GM19467 (cell line): ENCODE results near the gene PCDH9.

ENCODE experiments used
- ATAC-seq: cut with Tn5 transposase; IDR thresholded peaks from one replicate; pipeline ENCODE4 v1.9.1; 2021; ENCODE audit warnings: mild to moderate bottlenecking, moderate library complexity; ENCODE audit not compliant: unreplicated experiment

The PCDH9 gene

DNA sequence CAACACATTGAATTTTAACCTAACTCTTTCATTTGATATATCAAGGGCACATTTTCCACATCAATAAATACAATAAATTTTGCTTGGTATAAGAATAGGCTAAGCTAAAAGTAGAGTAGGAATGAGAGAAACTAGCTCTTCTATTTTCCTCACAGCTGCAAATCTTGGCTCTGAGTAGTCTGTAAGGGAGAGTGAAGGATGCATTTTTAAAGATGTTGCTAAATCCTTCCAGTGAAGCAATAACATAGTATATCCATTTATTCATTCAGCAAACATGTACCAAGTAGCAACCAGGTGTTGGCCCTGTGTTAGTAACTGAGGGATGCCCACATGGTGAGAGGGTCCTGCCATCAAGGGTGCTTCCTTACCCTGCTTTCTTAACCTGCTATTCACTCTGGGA, 799.9 kb downstream of the PCDH9 start:
- ATAC-seq = no peak

DNA sequence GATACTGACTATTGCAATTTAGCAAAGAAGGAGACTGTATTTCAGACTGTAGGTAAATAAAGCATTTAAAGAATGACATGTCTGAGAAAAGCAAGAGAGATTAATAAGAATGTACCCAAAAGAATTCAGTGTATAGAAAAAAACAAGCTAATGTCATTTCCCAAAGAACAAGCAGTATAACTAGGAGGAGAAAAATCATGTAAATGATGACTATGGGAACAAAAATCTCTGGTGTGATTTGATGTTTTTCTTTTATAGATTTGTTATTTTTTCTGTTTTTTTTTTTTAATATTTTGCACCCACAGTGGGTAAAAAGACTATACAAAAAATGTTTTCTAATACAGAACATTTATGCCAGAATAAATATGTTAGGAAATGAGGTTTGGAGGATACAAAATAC, 801.0 kb downstream of the PCDH9 start:
- no peak for ATAC-seq

DNA sequence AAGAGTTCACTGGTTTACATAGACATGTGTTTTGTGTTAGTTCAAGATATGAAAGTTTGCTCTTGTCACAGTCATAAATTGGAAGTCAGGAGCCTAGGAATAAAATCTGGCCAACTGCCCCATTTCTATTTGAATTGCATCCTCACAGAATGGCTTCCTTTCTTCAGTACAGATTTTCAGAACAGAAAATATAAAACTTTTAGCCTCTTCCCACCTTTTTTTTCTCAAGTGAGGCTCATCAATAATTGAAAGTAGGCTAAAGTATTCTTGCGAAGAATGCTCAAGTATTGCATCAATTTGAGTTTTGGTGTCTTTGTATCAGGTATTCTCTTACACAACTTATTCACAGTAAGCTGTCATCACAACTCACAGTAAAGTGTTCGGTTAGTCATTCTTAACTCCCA, 802.7 kb downstream of the PCDH9 start:
- no peak for ATAC-seq

DNA sequence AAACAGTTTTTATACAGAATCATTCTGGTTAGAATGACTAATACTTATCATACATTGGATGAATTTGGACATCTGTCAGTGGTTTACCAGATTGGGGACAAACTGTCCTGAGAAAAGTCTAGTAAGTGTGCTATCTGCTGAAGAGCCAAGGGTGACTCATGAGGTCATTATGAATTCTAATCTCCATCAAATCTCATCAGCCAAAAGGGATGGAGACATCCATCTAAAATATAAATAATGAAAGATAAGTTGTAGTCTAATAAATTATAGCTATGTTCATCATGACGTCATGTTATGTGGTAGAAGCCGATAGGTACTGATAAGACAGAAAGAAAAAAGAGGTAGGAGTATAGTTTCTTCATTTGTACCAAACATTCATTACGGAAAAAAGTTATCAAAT, 804.4 kb downstream of the PCDH9 start:
- ATAC-seq = no peak

DNA sequence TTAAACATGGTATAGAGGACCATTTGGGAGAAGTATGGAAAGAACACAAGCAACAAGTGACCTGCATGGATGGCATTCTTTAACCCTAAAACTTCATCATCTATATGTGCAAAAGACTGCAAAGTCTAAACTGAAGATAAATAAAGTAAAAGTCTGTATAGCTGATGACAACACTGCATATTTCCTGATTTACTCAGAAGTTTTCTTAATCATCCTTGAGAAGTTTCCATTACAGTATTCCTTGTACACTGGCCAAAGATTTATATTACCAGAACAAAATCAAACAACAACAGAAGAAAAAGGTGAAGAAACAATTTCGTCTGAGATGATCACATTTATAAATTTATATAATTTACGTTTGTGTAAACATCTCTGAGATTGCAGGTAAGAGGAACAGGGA, 805.7 kb downstream of the PCDH9 start:
- ATAC-seq = no peak

DNA sequence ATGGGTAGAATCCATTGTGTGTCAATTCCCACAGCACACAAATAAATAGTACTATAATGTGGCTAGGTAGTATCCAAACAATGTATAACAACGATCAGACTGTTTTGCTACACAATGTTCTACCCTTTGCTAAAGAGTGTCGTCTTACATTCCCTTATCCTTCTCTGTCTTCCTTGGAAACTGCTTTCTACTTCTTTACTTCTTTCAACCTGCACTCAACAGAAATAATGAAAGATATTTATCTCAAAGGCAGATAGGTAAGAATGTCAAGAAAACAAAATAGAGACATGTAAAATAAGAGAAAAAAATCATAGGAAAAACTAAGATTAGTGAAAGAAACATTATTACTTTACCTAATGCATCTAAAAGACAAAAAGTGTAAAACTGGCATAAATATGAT, 814.7 kb downstream of the PCDH9 start:
- no peak for ATAC-seq

DNA sequence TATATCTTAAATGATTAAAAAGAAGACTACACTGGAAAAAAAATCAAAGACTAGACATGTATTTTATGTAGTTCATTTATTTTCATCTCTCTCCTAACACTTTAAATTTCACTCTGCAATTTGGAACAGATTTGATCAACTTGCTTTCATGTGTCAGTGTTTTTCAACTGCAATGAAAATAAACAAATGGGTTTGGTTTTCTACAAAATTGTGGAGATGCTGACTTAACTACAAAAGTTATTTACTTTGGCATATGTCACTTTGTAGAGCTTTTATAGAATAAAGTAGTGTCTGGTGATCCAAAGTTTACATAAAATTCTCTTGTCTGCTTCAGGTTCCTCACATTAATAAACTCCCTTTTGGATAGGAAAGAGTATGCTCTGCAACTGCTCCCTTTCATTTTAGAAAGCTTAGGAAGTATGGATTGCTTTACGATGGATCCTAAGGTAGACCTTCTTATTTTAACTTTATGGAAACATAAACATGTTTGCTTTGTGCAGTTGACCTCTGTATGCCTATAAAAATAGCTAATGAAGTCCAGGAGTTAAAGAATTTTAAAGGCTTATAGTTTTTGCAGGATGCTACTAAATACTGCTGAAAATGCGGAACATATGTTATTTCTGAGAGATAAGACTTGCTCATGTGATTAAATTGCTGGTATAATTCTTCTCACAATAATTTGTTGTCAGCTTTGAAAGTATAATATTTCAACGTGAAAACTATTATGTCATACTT, 815.9 kb downstream of the PCDH9 start:
- ATAC-seq = no peak

DNA sequence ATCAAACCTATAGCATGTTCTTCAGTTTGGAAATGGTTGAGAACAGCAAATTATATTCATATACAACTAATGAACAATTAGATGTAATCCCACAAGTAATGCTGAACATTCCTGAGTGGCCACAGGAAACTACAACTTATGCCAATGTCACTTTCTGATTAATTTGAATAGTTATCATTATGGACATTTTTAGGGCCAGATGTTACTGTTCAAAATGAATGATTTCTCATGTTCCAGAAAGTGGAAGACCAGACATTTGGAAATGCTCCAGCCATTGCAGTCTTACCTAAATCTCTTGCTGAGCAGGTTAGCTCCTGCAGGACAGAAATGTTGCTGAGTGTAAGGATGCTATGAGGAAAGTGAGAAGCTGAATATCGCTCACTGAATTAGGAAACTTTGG, 819.8 kb downstream of the PCDH9 start:
- ATAC-seq = no peak

DNA sequence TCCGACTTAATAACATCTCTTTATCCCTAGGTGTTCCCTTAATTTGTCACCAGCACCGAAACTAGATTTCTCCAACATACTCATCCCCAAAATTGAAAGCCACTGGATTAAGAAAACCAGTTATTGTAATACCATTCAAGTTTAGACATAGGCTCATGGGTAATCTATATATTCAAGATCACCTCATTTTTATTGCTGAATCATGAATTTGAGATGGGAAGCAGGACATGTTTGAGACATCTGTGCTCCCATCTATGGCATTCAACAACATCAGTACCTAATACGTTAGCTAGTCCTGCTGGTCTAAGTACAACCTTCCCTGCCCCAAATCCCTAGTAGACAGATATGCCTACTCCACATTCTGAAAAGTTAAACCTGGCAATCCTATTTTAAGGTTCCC, 820.6 kb downstream of the PCDH9 start:
- no peak for ATAC-seq

DNA sequence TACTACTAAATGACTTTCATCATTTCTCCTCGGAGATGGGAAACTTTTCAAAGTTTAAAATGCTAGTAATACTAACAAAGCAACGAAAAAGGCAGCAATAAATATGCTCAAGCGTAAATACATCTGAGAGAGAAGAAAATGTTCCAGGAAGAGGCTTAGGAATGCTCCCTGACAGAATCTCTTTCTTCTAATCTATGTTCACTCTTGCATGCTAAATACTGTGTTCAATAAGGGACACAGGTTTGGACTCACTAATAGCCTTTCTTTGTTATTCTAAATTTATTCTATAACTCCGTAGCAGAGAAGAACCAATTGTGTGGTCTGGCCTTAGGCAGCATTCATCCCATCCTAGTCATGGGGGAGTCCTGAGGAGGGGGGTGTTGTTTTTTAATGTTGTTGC, 823.0 kb downstream of the PCDH9 start:
- ATAC-seq = no peak

DNA sequence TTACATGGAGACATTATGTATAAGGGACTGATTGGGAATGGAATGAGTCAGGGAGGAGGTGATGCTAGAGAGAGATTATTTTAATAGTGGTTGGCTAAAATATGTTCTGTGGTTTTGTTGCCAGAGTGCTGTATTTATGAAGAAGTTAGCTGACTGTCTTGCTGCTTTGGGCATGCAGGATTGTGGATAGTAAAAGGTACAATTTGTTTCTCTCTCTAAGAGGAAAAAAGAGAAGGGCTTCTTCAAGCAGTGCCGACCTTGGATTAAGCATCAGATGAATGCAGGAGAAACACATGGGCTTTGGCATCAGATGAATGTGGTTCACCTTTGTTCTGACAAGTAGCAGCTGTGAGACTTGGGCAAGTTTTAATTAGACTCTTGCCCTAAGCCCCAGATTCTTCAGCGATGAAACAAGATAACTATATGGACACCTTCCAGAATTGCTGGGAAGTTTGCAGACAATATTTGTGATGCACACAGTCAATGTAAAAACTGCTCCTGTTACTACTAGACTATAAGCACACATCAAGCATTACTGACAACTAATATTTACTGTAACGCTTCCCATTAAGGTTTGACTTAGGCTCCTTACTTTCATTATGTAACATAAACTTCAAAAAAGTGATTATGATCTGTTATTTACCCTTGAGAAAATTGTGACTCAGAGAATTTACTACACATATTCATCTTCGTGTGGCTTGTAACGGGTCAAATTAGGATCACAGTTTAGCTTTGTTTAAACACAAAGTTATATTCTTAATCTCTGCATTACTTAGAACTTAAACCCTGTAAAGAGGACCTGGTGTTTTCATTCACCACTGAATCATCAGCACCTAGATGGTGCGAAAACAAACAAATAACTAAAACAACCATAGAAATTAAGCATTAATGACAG, 824.0 kb downstream of the PCDH9 start:
- no peak for ATAC-seq

DNA sequence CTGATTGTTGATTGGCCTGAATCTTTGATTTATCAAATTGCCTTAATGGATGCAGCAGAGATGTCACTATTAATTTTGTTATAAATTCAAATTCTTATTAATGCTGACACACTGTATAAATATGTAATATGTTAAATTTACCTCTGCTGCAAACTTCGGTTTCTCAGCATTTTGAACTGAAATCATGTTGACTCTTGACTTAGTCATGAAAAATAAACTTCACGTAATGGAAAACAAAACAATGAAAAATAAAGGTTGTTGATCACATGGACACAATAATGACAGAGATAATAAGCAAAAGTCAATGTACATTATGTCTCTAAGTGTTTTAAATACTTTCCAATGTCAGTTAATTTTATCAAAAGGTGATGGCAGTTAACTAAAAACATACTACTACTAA, 827.6 kb downstream of the PCDH9 start:
- no peak for ATAC-seq

DNA sequence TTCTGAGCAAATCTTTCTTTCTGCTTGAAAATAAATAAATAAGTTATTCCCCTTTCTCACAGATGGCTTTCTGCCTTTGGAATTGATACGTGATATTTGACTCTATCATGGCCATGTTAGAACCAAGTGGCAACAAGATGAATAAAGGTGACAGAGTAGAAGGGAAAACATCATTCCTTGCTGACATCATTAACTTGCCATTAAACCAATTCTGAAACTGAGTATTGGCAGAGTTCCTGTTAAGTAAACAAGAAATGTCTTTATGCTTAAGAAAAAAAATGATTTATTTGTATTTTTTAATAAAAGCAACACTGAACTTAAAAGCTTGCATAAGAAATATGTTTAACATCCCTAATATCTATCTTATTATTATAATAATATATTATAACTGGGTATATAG, 828.1 kb downstream of the PCDH9 start:
- no peak for ATAC-seq

DNA sequence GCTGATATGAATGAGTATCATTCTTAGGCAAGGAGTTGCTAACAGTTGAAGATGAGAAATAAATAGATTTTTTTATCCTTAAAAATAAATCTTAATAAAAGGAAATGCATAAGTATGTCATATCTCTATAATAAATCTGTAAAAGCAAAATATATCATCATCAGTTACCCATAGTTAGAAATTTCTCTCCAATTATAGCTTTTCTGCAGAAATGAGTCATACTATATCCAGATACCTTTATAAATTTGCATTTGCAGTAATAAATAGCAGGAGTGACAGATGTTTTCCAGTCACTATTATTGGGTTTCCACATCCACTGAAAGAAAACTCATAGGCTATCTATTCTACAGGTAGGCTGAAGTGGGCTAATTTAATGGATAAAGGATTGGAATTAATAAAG, 829.8 kb downstream of the PCDH9 start:
- ATAC-seq = no peak

DNA sequence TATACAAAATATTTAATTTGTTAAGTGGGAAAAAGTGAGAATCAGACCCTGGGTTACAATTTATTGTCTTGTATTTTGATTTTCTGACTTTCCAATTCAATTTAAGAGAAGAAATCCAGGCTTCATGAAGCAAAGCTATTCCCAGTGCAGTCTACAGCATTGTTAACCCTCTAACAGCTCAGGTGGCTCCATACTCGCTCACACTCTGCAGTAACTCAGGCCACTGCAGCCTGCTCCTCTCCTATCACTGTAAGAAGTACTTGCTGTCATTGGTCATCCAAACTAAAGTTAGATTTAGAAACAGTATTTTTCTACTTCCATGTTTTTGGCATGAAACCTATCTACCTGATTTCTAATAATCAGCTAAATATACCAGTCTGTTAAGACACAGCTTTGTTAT, 830.3 kb downstream of the PCDH9 start:
- no peak for ATAC-seq

DNA sequence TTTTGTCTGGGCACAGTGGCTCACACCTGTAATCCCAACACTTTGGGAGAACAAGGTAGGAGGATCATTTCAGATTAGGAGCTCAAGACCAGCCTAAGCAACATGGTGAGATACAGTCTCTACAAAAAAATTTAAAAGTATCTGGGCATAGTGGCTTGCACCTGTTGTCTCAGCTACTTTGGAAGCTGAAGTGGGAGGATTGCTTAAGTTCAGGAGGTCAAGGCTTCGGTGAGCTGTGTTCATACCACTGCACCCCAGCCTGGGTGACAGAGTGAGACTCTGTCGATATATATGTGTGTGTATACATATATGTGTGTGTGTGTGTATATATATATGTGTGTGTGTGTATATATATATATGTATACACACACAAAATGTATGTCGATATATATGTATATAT, 833.0 kb downstream of the PCDH9 start:
- ATAC-seq = no peak

DNA sequence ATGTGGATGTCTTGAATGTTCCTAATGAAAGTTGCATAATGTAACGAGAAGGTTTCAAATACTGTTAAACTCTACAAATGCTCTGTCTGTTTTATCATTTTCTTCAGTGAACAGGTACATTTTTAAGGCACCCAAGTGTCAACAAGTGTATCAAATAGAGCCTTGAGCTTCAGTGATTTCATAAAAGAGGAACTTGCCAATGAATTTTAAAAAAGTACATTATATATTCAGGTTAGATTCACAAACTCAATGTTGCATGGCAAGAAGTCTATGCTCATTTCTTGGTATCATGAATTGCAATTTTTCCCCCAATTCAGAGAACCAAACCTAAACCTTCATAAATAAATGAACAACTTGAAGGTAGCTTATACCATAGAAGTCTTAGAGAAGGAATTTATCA, 838.8 kb downstream of the PCDH9 start:
- ATAC-seq = no peak

DNA sequence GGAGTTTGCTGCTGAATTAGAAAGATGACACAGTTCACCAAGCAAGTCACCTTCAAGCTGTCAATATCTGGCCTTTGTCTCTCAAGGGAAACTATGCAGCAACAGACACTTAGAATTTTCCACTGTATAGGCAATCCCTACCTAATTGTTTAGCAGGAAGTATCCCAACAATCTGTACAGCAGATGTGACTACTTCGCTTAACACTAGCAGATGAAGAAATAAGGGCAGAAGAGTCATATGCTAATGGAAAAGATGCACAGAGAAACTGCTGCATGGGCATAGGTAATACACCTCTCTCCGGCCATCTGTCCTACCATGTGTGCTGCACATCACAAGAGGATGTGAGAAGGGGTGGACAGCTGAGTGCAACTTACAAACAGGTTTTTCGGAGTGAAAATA, 851.2 kb downstream of the PCDH9 start:
- no peak for ATAC-seq

DNA sequence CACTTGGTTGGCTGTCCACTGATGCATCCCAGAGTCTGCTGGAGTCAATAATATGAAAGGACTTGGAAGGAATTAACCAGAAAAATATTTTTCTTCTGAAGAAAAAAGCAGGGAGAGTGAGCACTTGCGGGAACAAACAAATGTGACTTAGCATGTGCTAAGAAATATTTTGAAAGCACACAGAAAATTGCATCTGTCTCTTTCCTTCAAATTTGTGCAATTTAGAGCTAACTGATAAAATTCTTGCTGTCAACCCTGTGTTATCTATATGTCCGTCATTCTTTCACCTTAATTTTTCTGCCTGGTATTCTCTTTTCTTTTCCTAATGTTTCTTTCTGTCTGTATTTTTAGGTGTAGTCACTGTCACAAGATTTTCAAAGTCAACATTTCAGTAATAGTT, 852.6 kb downstream of the PCDH9 start:
- ATAC-seq = no peak

DNA sequence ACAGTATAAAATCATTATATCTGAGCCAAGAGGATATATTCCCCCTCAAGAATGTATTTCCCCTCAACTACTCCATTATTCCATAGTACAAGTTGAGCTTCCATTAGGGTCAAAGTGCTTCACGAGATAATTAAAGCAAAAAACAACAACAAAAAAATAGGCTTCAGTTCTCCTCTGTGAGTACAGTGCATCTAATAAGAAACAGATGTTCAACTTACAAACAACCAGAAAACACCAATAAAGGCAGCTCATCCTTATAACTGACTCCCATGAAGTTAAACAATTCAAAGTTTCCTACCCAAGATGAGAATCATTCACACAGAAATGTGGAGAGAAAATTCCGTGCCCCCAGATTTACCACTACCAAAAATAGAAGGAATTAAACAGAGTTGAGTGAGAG, 854.4 kb downstream of the PCDH9 start:
- no peak for ATAC-seq

DNA sequence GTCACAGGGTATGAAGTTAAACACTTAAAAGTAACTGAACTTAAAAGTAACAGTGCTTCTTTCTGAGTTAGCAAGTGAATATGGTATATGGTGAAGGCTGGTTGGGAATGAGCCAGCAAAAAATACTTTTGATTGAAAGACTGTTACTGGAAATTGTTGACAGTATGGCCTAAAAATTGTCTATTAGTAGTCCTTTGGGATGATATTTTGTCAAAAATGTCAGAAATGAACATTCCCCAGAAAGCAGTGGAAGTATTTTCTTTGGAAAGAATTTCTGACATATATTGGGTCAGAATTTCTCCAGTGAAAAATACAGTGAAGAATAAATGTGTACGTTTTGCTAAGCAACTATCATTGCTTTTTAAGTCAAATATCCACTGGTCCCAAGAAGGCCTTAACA, 860.5 kb downstream of the PCDH9 start:
- no peak for ATAC-seq

DNA sequence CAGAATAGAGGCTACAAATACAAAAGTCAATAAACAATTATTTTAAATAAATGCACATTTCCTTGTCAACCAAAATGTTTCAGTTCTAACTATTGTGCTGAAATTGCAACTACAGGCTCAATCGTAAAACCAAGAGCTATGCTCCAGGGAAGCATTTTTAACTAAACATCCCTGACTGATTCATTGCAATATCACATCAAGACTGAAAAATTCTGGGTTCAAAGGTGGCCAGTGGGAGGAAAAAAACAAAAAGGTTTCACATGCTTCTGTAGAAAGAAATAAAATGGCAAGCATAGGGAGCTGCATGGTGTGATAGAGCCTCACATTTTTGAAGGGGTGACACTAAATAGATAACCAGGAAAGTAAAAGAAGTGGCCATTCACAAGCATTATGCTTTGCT, 862.8 kb downstream of the PCDH9 start:
- no peak for ATAC-seq
